ENCODE results near the gene IL32.
"Not testable (repeated sequence)": the region's sequence is repeated elsewhere in the genome, so short reads cannot be mapped to it uniquely, and the experiment has no call there.

The IL32 gene

GRCh38 chr16:3075523-3075915 is 10.1 kb downstream of the IL32 start:
- H3K4me3 ChIP-seq (replicated peaks; ENCODE audit: low read depth, low read length) = no peak overlapping the region

GRCh38 chr16:3075946-3076345 is 10.5 kb downstream of the IL32 start:
- H3K4me3 ChIP-seq (replicated peaks; ENCODE audit: low read depth, low read length) = not testable (repeated sequence)

More at GRCh38 chr16:3075523-3075915, 10.1 kb downstream of the IL32 start:
- no peak for DNase-seq (ENCODE audit: extremely low read depth, low read depth)
- no peak for TF ChIP-seq CTCF (IDR thresholded peaks at IDR 0.05; ENCODE audit: low read depth, low read length, missing control alignments)

GRCh38 chr16:3076577-3076976 is 11.1 kb downstream of the IL32 start:
- H3K4me3 ChIP-seq (replicated peaks; ENCODE audit: low read depth, low read length) = no peak overlapping the region
- no peak for DNase-seq (ENCODE audit: extremely low read depth, low read depth)
- TF ChIP-seq CTCF (IDR thresholded peaks at IDR 0.05; ENCODE audit: low read depth, low read length, missing control alignments) = no peak

More at GRCh38 chr16:3075946-3076345, 10.5 kb downstream of the IL32 start:
- DNase-seq (ENCODE audit: extremely low read depth, low read depth) = not testable (repeated sequence)

GRCh38 chr16:3080024-3080423 is 14.6 kb downstream of the IL32 start:
- no peak for DNase-seq (ENCODE audit: extremely low read depth, low read depth)
- no peak overlapping the region for H3K4me3 ChIP-seq (replicated peaks; ENCODE audit: low read depth, low read length)
- no peak for TF ChIP-seq CTCF (IDR thresholded peaks at IDR 0.05; ENCODE audit: low read depth, low read length, missing control alignments)

- H3K4me3 ChIP-seq (replicated peaks; ENCODE audit: low read depth, low read length); DNase-seq (ENCODE audit: extremely low read depth, low read depth): not testable (repeated sequence)
Measured at GRCh38 chr16:3081957-3082356, 16.5 kb downstream of the IL32 start.

- not testable (repeated sequence) for DNase-seq (ENCODE audit: extremely low read depth, low read depth); H3K4me3 ChIP-seq (replicated peaks; ENCODE audit: low read depth, low read length)
Measured at GRCh38 chr16:3083408-3083807, 18.0 kb downstream of the IL32 start.

GRCh38 chr16:3084491-3084890 is 19.1 kb downstream of the IL32 start:
- DNase-seq (ENCODE audit: extremely low read depth, low read depth) = no peak
- H3K4me3 ChIP-seq (replicated peaks; ENCODE audit: low read depth, low read length) = no peak overlapping the region
- no peak for TF ChIP-seq CTCF (IDR thresholded peaks at IDR 0.05; ENCODE audit: low read depth, low read length, missing control alignments)

- DNase-seq (ENCODE audit: extremely low read depth, low read depth) = no peak
- H3K4me3 ChIP-seq (replicated peaks; ENCODE audit: low read depth, low read length) = no peak overlapping the region
- TF ChIP-seq CTCF (IDR thresholded peaks at IDR 0.05; ENCODE audit: low read depth, low read length, missing control alignments) = no peak
Measured at GRCh38 chr16:3084969-3085670, 19.7 kb downstream of the IL32 start.

All from HFF-Myc (cell line).